Measurements from ENCODE around the gene RHOG.
"Not testable (repeated sequence)": the region's sequence is repeated elsewhere in the genome, so short reads cannot be mapped to it uniquely, and the experiment has no call there.

RHOG gene

DNA sequence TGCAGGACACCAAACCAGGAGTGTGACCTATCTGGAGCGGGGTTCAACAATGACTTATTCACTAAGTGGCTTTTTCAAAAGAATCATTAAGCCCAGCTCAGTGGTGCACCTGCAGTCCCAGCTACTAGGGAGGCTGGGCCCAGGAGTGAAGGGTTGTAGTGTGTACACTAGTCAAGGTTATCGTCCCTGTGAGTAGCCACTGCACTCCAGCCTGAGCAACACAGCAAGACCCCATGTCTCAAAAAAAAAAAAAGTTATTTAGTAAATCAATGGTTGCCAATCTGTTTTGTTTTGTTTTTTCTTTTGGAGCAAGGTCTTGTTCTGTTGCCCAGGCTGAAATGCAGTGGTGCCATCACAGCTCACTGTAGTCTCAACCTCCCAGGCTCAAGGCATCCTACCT lies 7.9 kb downstream of the RHOG start:
- DNase-seq, result no peak

DNA sequence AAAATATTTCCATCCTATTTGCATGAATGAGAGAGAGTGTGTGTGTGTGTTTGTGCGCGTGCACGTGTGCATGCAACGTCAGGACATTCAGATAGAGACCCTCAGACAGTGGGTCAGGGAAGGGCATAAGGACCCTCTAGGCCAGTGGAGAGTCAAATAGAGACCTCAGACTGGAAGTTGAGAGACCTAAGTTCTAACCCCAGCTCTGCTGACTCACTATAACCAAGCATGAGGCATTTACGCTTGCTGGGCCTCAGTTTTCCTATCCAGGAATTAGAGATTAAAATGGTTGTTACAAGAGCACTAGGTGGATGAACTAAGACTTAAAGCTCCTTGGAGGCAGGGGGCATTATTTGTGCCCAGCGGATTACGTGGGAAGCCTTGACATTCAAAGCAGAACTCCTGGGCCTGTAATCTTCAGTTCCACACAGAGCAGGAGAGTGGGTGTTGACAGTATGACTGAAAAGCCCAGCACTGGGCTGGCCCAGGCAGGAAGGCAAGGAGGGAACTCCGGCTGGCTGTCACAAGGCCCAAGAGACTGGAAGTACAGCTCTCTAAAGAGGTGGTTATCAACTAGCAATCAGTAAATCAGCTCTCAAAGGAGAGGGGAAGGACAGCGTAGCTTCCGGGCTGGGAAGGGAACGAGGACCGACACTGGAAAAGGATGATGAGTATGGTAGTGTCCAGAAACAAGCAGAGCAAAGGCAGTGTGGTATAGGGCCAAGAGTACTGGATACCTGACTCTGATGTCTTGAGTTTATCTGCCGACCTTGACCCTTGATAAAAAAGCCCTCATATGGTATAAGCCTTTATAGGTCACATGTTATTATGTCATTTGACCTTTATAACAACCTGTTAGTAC lies 9.2 kb downstream of the RHOG start:
- no peak for DNase-seq

DNA sequence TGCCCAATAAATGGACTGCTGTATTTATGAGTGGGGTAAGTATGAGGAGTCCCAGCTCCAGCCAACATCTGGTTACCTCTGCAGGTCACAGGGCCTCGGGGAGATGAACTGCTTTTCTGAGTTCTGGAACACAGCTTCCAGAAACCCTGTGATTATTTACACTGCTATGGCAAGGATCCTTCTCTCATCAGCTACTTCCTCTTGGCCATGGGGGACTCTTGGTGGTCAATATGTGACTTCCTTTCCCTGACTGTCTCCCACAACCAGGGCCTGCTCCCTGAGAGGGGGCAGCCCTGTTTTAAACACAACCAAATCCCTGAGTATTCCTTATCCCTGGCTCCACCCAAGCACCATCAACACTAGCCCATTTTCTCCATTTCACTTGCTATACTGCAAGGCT lies 10.0 kb downstream of the RHOG start:
- DNase-seq, result no peak

DNA sequence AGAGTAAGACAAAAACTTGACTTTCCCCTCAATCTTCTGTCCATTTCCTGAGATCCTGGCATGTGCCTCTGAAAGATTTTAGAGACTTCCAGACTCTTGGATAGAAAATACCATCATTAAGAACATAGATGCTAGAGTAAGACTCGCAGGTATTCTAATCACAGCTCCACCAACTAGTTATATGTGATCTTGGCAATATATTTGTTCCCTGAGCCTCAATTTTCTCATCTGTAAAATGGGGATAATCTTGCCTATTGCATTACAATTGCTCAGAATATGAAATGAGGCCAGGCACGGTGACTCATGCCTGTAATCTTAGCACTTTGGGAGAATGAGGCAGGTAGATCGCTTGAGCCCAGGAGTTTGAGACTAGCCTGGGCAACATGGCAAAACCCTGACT lies 10.7 kb downstream of the RHOG start:
- no peak for DNase-seq

DNA sequence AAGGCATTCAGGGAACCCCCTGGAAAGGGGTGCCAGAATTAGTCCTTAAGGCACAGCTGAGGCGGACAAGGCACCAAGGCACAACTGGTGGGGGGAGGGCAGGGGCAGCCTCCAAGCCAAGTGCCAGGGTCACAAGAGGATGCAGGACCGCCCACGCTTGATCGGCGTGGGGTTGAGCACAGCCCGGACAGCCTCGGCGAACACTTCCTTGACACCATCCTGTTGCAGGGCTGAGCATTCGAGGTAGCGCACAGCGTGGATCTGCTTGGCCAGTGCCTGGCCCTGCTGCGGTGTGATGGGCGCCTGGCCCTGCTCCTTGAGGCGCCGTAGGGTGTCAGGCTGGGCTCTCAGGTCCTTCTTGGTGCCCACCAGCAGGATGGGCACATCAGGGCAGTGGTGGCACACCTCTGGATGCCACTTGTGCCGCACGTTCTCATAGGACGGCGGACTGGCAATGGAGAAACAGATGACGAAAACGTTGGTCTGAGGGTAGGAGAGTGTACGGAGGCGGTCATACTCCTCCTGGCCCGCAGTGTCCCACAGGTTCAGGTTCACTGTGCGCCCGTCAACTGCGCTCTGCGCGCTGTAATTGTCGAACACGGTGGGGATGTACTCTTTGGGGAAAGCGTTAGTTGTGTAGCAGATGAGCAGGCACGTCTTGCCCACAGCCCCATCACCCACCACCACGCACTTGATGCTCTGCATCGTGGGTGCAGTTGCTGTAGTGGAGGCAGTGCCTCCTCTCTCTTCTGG lies 13.1 kb downstream of the RHOG start:
- no peak for DNase-seq

DNA sequence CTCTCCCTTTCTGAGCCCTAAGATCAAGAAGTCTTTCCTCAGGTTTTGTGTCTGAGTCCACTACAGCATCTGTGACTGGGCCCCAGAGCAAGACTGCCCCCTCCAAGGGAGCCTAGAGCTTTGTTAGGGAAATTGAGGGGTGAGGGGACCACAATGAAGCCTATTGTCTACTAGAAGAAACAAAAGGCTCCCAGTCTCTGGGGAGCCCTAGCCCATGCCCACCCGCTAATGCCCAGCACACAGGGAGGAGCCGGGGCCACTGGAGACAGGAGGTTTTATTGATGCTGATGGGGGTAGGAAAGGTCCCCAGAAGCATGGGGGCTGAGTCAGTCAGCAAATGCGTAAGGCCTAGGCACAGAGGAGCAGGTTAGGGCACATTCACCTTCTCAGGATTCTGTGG lies 14.0 kb downstream of the RHOG start:
- no peak for DNase-seq

DNA sequence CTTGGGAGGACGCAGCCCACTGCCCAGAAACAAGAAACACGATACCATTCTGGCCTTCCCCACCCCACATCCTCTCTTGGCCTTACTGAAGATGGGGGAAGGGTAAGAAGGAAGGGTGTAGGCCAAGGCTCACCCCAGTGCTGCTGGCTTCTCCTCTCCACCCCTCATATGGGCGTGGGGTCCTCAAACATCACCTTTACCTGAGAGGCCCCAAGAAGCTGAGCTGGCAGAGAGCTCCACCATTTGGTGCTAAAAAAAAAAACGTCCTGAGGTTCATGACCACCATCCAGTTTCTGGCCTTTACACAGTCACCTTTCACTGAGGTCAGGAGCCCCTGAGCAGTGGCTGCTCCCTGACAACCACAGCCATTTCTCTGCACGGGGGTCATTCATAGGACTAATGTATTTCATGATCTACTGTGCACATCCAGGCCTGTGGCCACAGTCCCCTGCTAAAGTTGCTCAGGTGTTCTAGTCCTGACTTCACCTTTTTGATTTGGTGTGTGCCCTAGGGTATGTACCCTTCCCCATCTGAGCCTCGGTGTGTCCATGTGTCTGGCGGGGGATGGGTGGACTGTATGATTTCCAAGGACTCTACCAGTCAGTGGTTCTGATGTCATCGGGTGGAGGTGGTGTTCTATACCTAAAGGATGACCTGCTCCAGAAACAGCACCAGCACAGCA lies 15.1 kb downstream of the RHOG start:
- no peak for DNase-seq

DNA sequence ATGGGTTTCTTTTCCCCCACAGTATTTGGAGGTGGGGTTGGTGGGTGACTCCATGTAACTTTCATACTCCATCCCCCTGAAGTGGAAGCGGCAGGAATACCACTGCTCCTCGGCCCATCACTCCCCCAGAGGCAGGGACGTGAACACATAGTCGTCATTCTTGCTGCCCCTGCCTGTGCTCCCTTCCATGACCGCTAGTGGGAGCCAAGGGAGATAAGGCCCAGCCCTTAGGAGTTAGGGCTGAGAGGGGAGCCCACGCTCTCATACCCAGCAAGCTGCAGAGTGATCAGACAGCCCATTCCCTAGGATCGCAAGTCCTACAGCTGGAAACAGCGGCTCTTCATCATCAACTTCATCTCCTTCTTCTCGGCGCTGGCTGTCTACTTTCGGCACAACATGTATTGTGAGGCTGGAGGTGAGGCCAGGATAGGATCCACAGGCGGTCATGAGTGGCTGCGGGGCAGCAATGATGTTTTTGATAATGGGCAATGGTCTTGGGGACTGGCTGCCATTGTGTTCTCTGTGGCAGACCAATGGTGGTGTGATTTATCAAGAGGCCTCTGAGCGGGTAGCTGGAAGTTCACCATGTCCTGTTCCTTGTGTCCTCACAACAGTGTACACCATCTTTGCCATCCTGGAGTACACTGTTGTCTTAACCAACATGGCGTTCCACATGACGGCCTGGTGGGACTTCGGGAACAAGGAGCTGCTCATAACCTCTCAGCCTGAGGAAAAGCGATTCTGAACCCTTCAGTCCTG lies 15.9 kb downstream of the RHOG start:
- no peak for DNase-seq

DNA sequence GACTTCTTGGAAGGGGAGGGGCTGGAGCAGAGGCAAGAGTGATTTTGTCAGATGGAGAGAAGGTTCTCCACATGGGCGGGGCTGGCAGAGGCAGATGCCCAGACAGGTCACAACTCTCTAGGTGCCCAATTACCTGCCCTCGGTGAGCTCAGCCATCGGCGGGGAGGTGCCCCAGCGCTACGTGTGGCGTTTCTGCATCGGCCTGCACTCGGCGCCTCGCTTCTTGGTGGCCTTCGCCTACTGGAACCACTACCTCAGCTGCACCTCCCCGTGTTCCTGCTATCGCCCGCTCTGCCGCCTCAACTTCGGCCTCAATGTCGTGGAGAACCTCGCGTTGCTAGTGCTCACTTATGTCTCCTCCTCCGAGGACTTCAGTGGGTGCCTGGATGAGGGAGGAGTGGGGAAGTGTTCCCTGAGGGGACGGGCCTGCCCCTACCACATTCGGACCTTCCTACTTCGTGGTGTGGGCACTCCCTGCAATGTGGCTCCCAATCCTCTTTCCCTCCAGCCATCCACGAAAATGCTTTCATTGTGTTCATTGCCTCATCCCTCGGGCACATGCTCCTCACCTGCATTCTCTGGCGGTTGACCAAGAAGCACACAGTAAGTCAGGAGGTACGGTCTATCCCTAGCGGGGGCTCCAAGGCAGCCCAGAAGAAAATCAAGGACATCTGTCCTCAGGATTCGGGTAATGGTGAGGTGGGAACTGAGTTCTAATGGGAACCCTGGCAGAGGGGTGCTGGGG lies 16.8 kb downstream of the RHOG start:
- no peak for DNase-seq

DNA sequence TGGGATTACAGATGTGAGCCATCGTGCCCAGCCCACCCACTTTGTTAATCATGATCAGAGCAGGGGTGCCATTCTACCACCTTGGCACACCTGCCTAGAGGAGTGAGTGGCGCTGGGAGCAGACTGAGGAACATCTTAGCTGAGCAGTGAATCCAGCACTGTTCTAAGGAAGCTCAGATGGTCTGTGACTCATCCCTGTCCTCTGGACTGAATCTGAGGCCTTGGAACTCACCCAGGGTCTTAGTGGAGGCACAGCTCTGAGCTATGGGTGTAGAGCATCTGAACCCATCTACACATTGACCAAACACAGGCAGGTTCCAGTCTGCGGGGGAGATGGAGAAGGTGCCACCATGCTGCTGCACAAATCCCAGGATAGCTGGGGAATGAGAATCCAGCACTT lies 17.5 kb downstream of the RHOG start:
- DNase-seq, result no peak

DNA sequence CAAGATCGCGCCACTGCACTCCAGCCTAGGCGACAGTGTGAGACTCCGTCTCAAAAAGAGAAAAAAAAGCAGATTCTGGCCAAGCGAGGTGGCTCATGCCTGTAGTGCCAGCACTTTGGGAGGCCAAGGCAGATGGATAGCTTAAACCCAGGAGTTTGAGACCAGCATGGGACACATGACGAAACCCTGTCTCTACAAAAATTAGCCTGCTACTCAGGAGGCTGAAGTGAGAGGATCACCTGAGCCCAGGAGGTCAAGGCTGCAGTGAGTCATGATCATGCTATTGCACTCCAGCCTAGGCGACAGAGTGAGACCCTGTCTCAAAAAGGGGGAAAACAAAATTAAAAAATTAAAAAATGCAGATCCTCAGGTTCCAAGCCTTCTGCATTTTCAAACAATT lies 18.4 kb downstream of the RHOG start:
- no peak for DNase-seq

DNA sequence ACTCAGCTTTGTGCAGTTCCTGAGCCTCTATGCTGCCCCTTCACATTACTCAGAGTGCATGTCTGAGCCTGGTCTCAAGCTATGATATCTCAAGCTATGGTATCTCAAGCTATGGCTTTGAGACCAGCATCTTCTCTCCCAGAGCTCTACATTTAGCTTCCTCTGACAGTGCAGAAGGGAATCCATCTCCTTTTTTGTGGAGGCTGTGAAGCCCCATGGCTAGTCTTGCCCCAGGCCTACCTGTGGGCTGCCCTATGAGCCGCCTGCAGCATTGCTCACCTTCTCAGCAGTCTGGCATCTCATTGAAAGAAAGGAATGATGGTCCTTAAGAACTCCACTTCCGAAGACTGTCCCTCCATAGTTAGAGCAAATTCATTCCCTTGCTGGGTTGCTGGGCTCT lies 19.8 kb downstream of the RHOG start:
- no peak for DNase-seq

DNA sequence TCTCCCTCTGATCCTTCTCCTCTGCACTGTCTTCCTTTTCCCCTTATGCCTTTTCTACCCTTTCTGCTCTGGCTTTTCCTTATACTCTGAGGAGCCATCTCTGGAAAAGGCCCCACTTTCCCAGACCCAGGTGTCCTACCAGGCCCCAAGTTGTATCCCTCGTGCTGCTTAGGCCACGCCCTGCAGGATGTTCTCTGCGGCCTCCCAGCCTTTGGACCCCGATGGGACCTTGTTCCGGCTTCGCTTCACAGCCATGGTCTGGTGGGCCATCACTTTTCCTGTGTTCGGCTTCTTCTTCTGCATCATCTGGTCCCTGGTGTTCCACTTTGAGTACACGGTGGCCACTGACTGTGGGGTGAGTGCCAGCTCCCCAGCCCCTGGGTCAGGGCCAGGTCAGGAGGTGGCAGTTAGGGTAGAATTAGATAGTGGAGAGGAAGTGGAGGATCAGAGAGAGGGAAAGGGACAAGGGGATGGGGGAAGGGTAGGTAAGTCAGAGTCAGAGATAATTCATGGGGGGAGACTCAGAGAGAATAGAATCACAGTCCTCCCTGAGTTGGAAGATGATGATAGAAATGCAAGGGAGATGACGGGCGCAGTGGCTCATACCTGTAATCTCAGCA lies 23.5 kb downstream of the RHOG start:
- no peak for DNase-seq

DNA sequence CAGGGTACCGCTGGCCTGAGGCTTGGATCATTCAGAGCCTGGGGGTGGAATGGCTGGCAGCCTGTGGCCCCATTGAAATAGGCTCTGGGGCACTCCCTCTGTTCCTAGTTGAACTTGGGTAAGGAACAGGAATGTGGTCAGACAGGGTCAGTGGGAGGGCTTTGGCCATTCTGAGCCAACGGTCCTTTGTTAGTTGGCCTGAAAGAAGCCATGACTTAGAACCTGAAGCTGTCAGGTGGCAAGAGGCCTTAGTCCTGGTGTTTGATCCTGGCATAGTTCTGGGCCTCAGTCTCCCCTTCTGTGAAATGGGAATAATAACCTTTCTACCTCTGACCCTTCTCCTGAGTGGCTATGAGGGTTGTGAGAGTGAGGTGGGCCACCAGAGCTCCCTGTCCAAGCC lies 24.1 kb downstream of the RHOG start:
- DNase-seq, result no peak

DNA sequence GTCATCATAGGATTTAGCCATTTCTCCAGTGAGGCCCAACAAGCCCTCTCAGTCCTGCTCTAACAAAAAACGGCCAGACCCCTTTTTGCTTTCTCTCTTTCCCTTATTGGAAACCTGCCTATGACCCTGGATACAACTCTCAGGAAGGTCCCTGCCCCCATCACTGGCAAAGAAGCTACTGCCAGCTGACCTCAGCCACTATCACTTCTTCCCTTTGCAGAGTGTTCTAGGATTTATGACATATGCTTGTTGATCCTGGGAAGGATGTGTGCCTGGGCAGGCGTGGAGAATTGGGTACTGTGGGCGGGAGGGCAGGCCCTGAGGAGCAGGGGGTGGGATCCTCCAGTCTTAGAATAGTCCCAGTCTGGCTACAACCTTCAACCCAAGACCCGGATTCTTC lies 24.9 kb downstream of the RHOG start:
- DNase-seq, result no peak

DNA sequence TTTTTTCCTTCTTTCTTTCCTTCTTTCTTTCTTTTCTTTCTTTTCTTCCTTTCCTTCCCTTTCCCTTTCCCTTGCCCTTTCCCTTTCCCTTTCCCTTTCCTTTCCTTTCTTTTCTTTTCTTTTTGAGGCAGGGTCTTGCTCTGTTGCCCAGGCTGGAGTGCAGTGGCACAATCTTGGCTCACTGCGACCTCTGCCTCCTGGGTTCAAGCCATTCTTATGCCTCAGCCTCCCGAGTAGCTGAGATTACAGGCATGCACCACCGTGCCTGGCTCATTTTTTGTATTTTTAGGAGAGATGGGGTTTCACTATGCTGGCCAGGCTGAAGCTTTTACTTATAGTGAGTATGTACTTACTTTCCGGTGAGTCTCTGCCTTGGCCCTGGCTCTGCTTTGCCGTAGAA lies 25.9 kb downstream of the RHOG start:
- DNase-seq, result not testable (repeated sequence)

DNA sequence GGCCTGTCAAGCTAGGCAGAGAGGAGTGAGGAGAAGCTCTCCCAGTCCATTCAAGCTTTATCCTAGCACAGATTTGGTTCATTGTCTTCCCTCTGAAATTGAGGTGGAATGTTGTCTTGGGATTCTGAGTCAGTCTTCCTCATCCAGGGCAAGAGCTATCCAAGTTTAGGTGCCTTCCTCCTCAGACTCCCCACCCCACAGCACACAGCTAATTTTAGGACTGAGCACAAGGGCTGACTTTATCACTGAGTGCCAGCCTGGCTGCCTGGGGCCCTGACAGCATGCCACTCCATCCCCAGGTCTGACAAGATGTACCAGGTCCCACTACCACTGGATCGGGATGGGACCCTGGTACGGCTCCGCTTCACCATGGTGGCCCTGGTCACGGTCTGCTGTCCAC lies 29.8 kb downstream of the RHOG start:
- no peak for DNase-seq

DNA sequence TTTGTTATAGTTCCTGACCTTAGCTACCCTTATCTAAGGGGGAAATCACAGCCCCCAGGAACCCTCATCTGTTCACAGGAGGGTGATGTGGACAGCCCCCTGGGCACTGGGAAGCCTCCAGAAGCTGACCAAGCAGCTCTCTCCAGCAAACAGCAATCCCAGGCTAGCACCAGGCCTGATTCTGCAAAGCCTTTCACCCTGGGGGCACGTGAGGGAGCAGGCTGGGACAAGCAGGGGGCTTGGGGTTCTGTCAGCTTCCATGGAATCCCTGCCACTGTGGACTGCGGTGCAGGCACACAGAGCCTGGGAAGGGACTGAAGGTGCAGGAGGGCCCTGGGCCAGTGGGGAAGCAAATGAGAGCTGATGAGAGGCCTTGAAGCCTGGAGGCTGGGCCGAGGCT lies 30.3 kb downstream of the RHOG start:
- no peak for DNase-seq

DNA sequence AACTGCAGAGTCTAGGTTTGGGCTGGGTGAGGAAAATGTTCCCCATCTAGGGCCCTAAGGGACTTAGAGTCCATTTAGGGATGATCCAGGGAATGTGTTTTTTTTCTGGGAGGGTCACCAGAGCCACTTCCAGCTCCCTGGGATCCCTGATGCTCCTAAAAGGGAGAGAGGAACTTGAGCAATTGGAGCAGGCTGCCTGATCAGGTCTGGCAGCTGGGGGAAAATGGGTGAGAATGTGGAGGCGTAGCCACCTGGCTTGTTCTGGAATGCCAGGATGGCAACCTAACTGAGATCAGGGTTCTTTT lies 31.2 kb downstream of the RHOG start:
- DNase-seq, result no peak

DNA sequence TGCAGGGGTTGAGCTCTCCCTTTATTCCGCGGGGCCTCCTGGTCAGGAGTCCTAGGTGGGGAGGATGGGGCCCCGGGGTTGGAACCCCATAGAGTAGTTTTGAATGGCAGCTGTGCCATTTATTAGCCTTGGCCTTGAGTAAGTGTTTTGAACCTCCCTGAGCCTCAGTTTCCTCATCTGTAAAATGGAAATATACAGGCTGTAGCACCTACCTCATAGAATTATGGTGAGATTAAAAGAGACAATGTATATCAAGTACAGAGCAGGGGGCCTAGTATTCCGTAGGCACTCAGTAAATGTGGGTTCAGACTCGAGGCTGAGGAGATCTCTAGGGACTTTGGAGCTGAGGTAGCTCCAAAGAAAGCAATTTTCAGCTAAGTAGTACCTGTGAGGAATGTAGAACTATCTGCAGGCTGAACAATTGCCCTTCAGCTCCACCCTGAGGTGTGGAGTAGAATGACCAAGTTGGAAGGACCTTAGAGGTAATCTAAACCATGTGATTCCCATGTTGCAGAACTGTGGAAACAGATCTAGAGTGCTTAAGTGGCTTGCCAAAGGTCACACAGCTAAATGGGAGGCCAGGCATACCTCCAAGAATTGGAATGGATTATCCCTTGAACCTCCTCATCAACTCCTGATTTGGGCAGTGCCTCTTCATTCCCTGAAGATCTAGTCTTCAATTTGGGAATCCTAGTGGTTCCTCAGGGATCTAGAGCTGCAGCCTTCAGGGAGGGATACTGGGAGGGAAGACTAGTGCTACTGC lies 31.7 kb downstream of the RHOG start:
- DNase-seq, result no peak

Data from NCI-H1436 treated with DMSO at 0.1 percent for 48 hours (cell line).